Liver (tissue), 9 donors: ENCODE results near the gene ADNP2. TPM values are rescaled to one million over a fixed set of nuclear protein-coding genes. Genes with fewer than 3 reads are reported as not detected.

Experiments used
- DNase-seq: peaks from one replicate; pipeline ENCODE4 v3.0.0-alpha.2; 2017; ENCODE audit warnings: low spot score
- H3K27ac ChIP-seq, 2 donors: one replicate each; pipeline ENCODE4 v1.7.0; 2013; ENCODE audit warnings: inconsistent platforms in 2 of 2, low read length in 2 of 2, control low read depth in 1 of 2, low read depth in 1 of 2, mild to moderate bottlenecking in 1 of 2
- H3K27me3 ChIP-seq, 4 donors: one replicate each; pipeline versions ENCODE4 v1.6.1 to v1.7.0; 2013; ENCODE audit warnings: low read length in 3 of 4, inconsistent platforms in 1 of 4, mild to moderate bottlenecking in 1 of 4, moderate library complexity in 1 of 4; ENCODE audit not compliant: control insufficient read depth in 4 of 4, insufficient read depth in 4 of 4
- H3K36me3 ChIP-seq, 4 donors: one replicate each; pipeline versions ENCODE4 v1.6.1 to v1.7.0; 2013; ENCODE audit warnings: low read length in 3 of 4, mild to moderate bottlenecking in 3 of 4, low read depth in 1 of 4, moderate library complexity in 1 of 4; ENCODE audit not compliant: control insufficient read depth in 4 of 4, insufficient read depth in 3 of 4
- H3K4me1 ChIP-seq, 4 donors: one replicate each; pipeline versions ENCODE4 v1.6.1 to v1.7.0; 2013; ENCODE audit warnings: low read length in 3 of 4, mild to moderate bottlenecking in 3 of 4, moderate library complexity in 1 of 4; ENCODE audit not compliant: control insufficient read depth in 4 of 4, insufficient read depth in 4 of 4
- H3K4me3 ChIP-seq, 3 donors: one replicate each; pipeline versions ENCODE4 v1.6.1 to v1.7.0; 2013; ENCODE audit warnings: low read length in 3 of 3, control low read depth in 1 of 3, low read depth in 1 of 3, mild to moderate bottlenecking in 1 of 3
- H3K9ac ChIP-seq, 2 donors: one replicate each; pipeline ENCODE4 v1.7.0; 2013; ENCODE audit warnings: low read length in 2 of 2, mild to moderate bottlenecking in 2 of 2, moderate library complexity in 2 of 2, control low read depth in 1 of 2, low read depth in 1 of 2
- H3K9me3 ChIP-seq, 4 donors: one replicate each; pipeline versions ENCODE4 v1.6.1 to v1.7.0; 2013; ENCODE audit warnings: low read length in 3 of 4; ENCODE audit not compliant: control insufficient read depth in 4 of 4
- ATF3 ChIP-seq: IDR thresholded peaks from 2 replicates; pipeline ENCODE4 v1.6.1; 2016; ENCODE audit warnings: antibody characterized with exemption
- CTCF ChIP-seq: fragments of 150-350 bp; IDR thresholded peaks from 2 replicates; pipeline ENCODE4 v1.5.1; 2017; ENCODE audit warnings: improper control_type of control experiment, low read depth, low read length; ENCODE audit not compliant: missing input control
- EGR1 ChIP-seq, 2 donors: IDR thresholded peaks; 2 replicates each; pipeline ENCODE4 v1.6.1; 2016 to 2018; ENCODE audit warnings: antibody characterized with exemption in 2 of 2, low read depth in 2 of 2
- FOXA1 ChIP-seq: IDR thresholded peaks from 2 replicates; pipeline ENCODE4 v1.6.1; 2016; ENCODE audit warnings: antibody characterized with exemption
- FOXA2 ChIP-seq: IDR thresholded peaks from 2 replicates; pipeline ENCODE4 v1.6.1; 2016; ENCODE audit warnings: antibody characterized with exemption
- GABPA ChIP-seq, 2 donors: IDR thresholded peaks in 1 of 2; conservative IDR thresholded peaks in 1 of 2; 2 replicates each; pipeline ENCODE4 v1.6.1; 2016; ENCODE audit warnings: antibody characterized with exemption in 2 of 2, mild to moderate bottlenecking in 1 of 2, moderate library complexity in 1 of 2
- HNF4A ChIP-seq, 2 donors: conservative IDR thresholded peaks; 2 replicates each; pipeline ENCODE4 v1.6.1; 2016; ENCODE audit warnings: antibody characterized with exemption in 2 of 2, mild to moderate bottlenecking in 2 of 2
- HNF4G ChIP-seq: IDR thresholded peaks from 2 replicates; pipeline ENCODE4 v1.6.1; 2016; ENCODE audit warnings: antibody characterized with exemption
- JUND ChIP-seq, 2 donors: IDR thresholded peaks; 2 replicates each; pipeline ENCODE4 v1.6.1; 2016; ENCODE audit warnings: antibody characterized with exemption in 2 of 2
- MAX ChIP-seq: IDR thresholded peaks from 2 replicates; pipeline ENCODE4 v1.6.1; 2016; ENCODE audit warnings: antibody characterized with exemption
- NR2F2 ChIP-seq: IDR thresholded peaks from 2 replicates; pipeline ENCODE4 v1.6.1; 2016; ENCODE audit warnings: antibody characterized with exemption
- RAD21 ChIP-seq, 2 donors: IDR thresholded peaks; 2 replicates each; pipeline ENCODE4 v1.6.1; 2016; ENCODE audit warnings: antibody characterized with exemption in 2 of 2, mild to moderate bottlenecking in 2 of 2
- REST ChIP-seq: IDR thresholded peaks from 2 replicates; pipeline ENCODE4 v1.6.1; 2016; ENCODE audit warnings: antibody characterized with exemption, mild to moderate bottlenecking
- RXRA ChIP-seq, 2 donors: IDR thresholded peaks; 2 replicates each; pipeline ENCODE4 v1.6.1; 2017 to 2018; ENCODE audit warnings: antibody characterized with exemption in 2 of 2, mild to moderate bottlenecking in 1 of 2
- SP1 ChIP-seq: IDR thresholded peaks from 2 replicates; pipeline ENCODE4 v1.6.1; 2018; ENCODE audit warnings: antibody characterized with exemption, mild to moderate bottlenecking
- TAF1 ChIP-seq: conservative IDR thresholded peaks from 2 replicates; pipeline ENCODE4 v1.6.1; 2016; ENCODE audit warnings: antibody characterized with exemption, mild to moderate bottlenecking
- YY1 ChIP-seq: IDR thresholded peaks from 2 replicates; pipeline ENCODE4 v1.6.1; 2016; ENCODE audit warnings: antibody characterized with exemption, mild to moderate bottlenecking
- ZBTB33 ChIP-seq: IDR thresholded peaks from 2 replicates; pipeline ENCODE4 v1.6.1; 2016; ENCODE audit warnings: antibody characterized with exemption
- WGBS: extraction: QIAGEN DNeasy Blood & Tissue Kit; methylation state at CpG from one replicate; pipeline ENCODE4 v1.1.7; 2013; 5-methylcytosine and 5-hydroxymethylcytosine counted together
- polyA plus RNA-seq, 2 donors: library from polyadenylated mRNA; stranded (reverse) in 1 of 2; unstranded in 1 of 2; fragments of 200-250 nt in 1 of 2; fragments of >200 nt in 1 of 2; fragmentation: Nextera tagmentation in 1 of 2; extraction: Ambion mirVana in 1 of 2; gene quantifications; one replicate each; pipeline versions ENCODE4 v1.2.1 to v1.2.3, GENCODE V29; 2013 to 2015
- total RNA-seq, 2 donors: library from RNA; depleted of rRNA; stranded (reverse); fragments of >200 nt; gene quantifications; one replicate each; pipeline ENCODE4 v1.2.3, GENCODE V29; 2014
- donor health status: healthy.
- donor health status: healthy.
- donor health status: healthy.
- donor health status: healthy.
- donor health status: healthy.

ADNP2 gene
- total and polyA plus RNA-seq, 4 donors: 2.7 to 9.9 (median 6.4) TPM

GRCh38 chr18:80074697-80075096, 34.4 kb upstream of the ADNP2 start:
- H3K27ac ChIP-seq: no peak overlapping the region
- TF ChIP-seq ATF3 (no peak), GABPA (IDR thresholded peaks at IDR 0.05 in 1 of 2, conservative IDR thresholded peaks at IDR 0.05 in 1 of 2) (no peak), SP1 (no peak), FOXA1 (no peak), NR2F2 (no peak), YY1 (no peak), RXRA (IDR thresholded peaks at IDR 0.05) (no peak), HNF4G (no peak), JUND (IDR thresholded peaks at IDR 0.05) (no peak), TAF1 (no peak), EGR1 (IDR thresholded peaks at IDR 0.05; ENCODE audit: low read depth in 2 of 2) (no peak), MAX (no peak), FOXA2 (no peak)
- no peaks in the 10 kb centered on the region for H3K36me3 ChIP-seq
- H3K27me3 ChIP-seq: no peaks in the 10 kb centered on the region
- H3K4me3 ChIP-seq: no peak overlapping the region
- H3K4me1 ChIP-seq: no peaks in the 10 kb centered on the region
- H3K9me3 ChIP-seq: no peaks in the 10 kb centered on the region
- no peak for DNase-seq
- 92% methylated on average over 8 of the region's 8 CpGs for WGBS
- H3K9ac ChIP-seq: no peak overlapping the region

- 94% methylated on average over 7 of the region's 7 CpGs for WGBS
- TF ChIP-seq EGR1 (IDR thresholded peaks at IDR 0.05; ENCODE audit: low read depth in 2 of 2) (no peak), HNF4G (no peak), FOXA2 (no peak), MAX (no peak), GABPA (IDR thresholded peaks at IDR 0.05 in 1 of 2, conservative IDR thresholded peaks at IDR 0.05 in 1 of 2) (no peak), HNF4A (conservative IDR thresholded peaks at IDR 0.05) (no peak), TAF1 (no peak), RXRA (IDR thresholded peaks at IDR 0.05) (no peak), SP1 (no peak)
These were observed 33.1 kb upstream of the ADNP2 start for GRCh38 chr18:80075940-80076339.

GRCh38 chr18:80076379-80076778, 32.7 kb upstream of the ADNP2 start:
- Histone ChIP-seq H3K4me1 (no peaks in the 10 kb centered on the region), H3K27ac (no peak overlapping the region), H3K9ac (no peak overlapping the region), H3K9me3 (no peaks in the 10 kb centered on the region), H3K27me3 (no peaks in the 10 kb centered on the region), H3K36me3 (no peaks in the 10 kb centered on the region), H3K4me3 (no peak overlapping the region)
- no peak for DNase-seq
- WGBS: 95% methylated on average over 9 of the region's 9 CpGs
- TF ChIP-seq FOXA2 (no peak), RXRA (IDR thresholded peaks at IDR 0.05) (no peak), TAF1 (no peak), REST (no peak), NR2F2 (no peak), JUND (IDR thresholded peaks at IDR 0.05) (no peak), HNF4G (no peak), SP1 (no peak), RAD21 (IDR thresholded peaks at IDR 0.05) (no peak), CTCF (no peak), ATF3 (no peak), HNF4A (conservative IDR thresholded peaks at IDR 0.05) (no peak), FOXA1 (no peak), EGR1 (IDR thresholded peaks at IDR 0.05; ENCODE audit: low read depth in 2 of 2) (no peak), ZBTB33 (no peak), GABPA (IDR thresholded peaks at IDR 0.05 in 1 of 2, conservative IDR thresholded peaks at IDR 0.05 in 1 of 2) (no peak), YY1 (no peak)

More at GRCh38 chr18:80075940-80076339, 33.1 kb upstream of the ADNP2 start:
- Histone ChIP-seq H3K4me1 (no peaks in the 10 kb centered on the region), H3K4me3 (no peak overlapping the region), H3K27me3 (no peaks in the 10 kb centered on the region), H3K36me3 (no peaks in the 10 kb centered on the region), H3K27ac (no peak overlapping the region), H3K9me3 (no peaks in the 10 kb centered on the region), H3K9ac (no peak overlapping the region)
- DNase-seq: no peak
